ENCODE results near the gene TRAPPC4. TPM values are rescaled to one million over a fixed set of nuclear protein-coding genes. Genes with fewer than 3 reads are reported as not detected.
"Not testable (repeated sequence)": the region's sequence is repeated elsewhere in the genome, so short reads cannot be mapped to it uniquely, and the experiment has no call there.

Gene TRAPPC4
- total and polyA plus RNA-seq, 4 donors: 33.8 to 54.3 (median 51.6) TPM

DNA sequence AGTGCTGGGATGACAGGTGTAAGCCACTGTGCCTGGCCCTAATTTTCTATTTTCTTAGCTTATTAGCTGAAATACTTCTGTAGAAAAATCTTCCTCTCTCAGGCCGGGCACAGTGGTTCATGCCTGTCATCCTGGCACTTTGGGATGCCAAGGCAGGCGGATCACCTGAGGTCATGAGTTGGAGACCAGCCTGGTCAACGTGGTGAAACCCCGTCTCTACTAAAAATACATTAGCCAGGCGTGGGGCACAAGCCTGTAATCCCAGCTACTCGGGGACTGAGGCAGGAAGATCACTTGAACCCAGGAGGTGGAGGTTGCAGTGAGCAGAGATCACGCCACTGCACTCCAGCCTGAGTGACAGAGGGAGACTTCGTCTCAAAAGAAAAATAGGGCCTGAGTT, 34.2 kb upstream of the TRAPPC4 start:
- H3K4me3 ChIP-seq (ENCODE audit: low read length in 2 of 2); H3K27ac ChIP-seq (ENCODE audit: low read depth in 1 of 2, low read length in 2 of 2); intact Hi-C loops (cut with DNase I); H3K9me3 ChIP-seq (ENCODE audit: control insufficient read depth, low read length); H3K4me1 ChIP-seq (ENCODE audit: control insufficient read depth in 1 of 2, insufficient read depth in 2 of 2, low read length in 2 of 2); H3K36me3 ChIP-seq (ENCODE audit: control insufficient read depth in 1 of 2, insufficient read depth in 2 of 2, low read length in 1 of 2); H3K27me3 ChIP-seq (ENCODE audit: control insufficient read depth in 1 of 2, insufficient read depth in 2 of 2, low read length in 1 of 2); DNase-seq; ATAC-seq (ENCODE audit: low FRiP score): not testable (repeated sequence)
- 38 to 54% methylated on average over 8 of the region's 8 CpGs for WGBS, 2 donors

DNA sequence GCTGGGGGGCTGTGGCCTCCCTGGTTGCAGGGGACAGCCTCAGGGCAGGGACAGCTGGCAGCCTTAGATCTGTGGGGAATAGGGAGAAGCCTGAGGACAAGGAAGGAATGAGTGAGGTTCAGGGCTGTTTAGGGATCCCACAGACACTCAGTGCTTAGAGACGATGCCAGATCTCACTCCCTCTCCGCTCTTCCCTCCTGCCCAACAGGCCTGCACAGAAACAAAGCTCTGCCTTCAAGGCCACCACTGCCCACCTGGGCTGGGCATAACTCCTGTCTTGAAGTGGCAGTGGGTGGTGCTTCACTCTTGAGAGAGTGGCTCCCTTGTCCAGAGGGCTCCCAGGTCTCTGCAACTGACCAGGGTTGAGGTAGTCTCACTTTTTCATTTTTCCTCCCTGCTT, 33.7 kb upstream of the TRAPPC4 start:
- H3K36me3 ChIP-seq (ENCODE audit: control insufficient read depth in 1 of 2, insufficient read depth in 2 of 2, low read length in 1 of 2): no peaks in the 10 kb centered on the region
- H3K27me3 ChIP-seq (ENCODE audit: control insufficient read depth in 1 of 2, insufficient read depth in 2 of 2, low read length in 1 of 2): no peaks in the 10 kb centered on the region
- DNase-seq: no peak
- intact Hi-C loops (cut with DNase I): no loop called here
- no peak overlapping the region for H3K27ac ChIP-seq (ENCODE audit: low read depth in 1 of 2, low read length in 2 of 2)
- no peaks in the 10 kb centered on the region for H3K9me3 ChIP-seq (ENCODE audit: control insufficient read depth, low read length)
- ATAC-seq (ENCODE audit: low FRiP score): no peak
- H3K4me1 ChIP-seq (ENCODE audit: control insufficient read depth in 1 of 2, insufficient read depth in 2 of 2, low read length in 2 of 2): no peaks in the 10 kb centered on the region
- WGBS, 2 donors: 76 to 83% methylated on average over 2 of the region's 2 CpGs
- no peak overlapping the region for H3K4me3 ChIP-seq (ENCODE audit: low read length in 2 of 2)

DNA sequence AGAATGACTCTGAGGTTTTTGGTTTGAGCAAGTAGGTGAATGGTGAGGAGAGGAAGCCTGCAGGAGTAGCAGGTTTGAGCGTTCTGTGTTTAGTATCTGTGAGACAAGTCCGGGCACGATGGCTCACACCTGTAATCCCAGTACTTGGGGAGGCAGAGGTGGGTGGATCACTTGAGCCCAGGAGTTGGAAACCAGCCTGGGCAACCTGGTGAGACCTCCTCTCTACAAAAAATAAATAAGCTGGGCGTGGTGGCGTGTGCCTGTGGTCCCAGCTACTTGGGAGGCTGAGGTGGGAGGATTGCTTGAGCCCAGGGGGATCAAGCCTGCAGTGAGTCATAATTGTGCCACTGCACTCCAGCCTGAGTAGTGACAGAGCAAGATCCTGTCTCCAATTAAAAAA, 30.3 kb upstream of the TRAPPC4 start:
- no peaks in the 10 kb centered on the region for H3K4me1 ChIP-seq (ENCODE audit: control insufficient read depth in 1 of 2, insufficient read depth in 2 of 2, low read length in 2 of 2)
- WGBS, 2 donors: 92 to 93% methylated on average over 5 of the region's 5 CpGs
- H3K4me3 ChIP-seq (ENCODE audit: low read length in 2 of 2): no peak overlapping the region
- intact Hi-C loops (cut with DNase I): no loop called here
- H3K27ac ChIP-seq (ENCODE audit: low read depth in 1 of 2, low read length in 2 of 2): no peak overlapping the region
- H3K27me3 ChIP-seq (ENCODE audit: control insufficient read depth in 1 of 2, insufficient read depth in 2 of 2, low read length in 1 of 2): no peaks in the 10 kb centered on the region
- no peak for DNase-seq
- H3K9me3 ChIP-seq (ENCODE audit: control insufficient read depth, low read length): no peaks in the 10 kb centered on the region
- ATAC-seq (ENCODE audit: low FRiP score): no peak
- no peaks in the 10 kb centered on the region for H3K36me3 ChIP-seq (ENCODE audit: control insufficient read depth in 1 of 2, insufficient read depth in 2 of 2, low read length in 1 of 2)

DNA sequence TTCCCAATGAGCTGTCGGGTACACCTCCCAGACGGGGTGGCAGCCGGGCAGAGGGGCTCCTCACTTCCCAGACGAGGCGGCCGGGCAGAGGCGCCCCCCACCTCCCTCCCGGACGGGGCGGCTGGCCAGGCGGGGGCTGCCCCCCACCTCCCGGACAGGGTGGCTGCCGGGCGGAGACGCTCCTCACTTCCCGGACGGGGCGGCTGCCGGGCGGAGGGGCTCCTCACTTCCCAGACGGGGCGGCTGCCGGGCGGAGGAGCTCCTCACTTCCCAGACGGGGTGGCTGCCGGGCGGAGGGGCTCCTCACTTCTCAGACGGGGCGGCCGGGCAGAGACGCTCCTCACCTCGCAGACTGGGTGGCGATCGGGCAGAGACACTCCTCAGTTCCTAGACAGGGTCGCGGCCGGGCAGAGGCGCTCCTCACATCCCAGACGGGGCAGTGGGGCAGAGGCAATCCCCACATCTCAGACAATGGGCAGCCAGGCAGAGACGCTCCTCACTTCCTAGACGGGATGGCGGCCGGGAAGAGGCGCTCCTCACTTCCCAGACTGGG, 27.0 kb upstream of the TRAPPC4 start:
- H3K4me1 ChIP-seq (ENCODE audit: control insufficient read depth in 1 of 2, insufficient read depth in 2 of 2, low read length in 2 of 2); intact Hi-C loops (cut with DNase I); H3K36me3 ChIP-seq (ENCODE audit: control insufficient read depth in 1 of 2, insufficient read depth in 2 of 2, low read length in 1 of 2); H3K27ac ChIP-seq (ENCODE audit: low read depth in 1 of 2, low read length in 2 of 2); DNase-seq; ATAC-seq (ENCODE audit: low FRiP score); H3K9me3 ChIP-seq (ENCODE audit: control insufficient read depth, low read length); H3K4me3 ChIP-seq (ENCODE audit: low read length in 2 of 2); H3K27me3 ChIP-seq (ENCODE audit: control insufficient read depth in 1 of 2, insufficient read depth in 2 of 2, low read length in 1 of 2): not testable (repeated sequence)
- 93% methylated on average over 25 to 44 of the region's 44 CpGs for WGBS, 2 donors

DNA sequence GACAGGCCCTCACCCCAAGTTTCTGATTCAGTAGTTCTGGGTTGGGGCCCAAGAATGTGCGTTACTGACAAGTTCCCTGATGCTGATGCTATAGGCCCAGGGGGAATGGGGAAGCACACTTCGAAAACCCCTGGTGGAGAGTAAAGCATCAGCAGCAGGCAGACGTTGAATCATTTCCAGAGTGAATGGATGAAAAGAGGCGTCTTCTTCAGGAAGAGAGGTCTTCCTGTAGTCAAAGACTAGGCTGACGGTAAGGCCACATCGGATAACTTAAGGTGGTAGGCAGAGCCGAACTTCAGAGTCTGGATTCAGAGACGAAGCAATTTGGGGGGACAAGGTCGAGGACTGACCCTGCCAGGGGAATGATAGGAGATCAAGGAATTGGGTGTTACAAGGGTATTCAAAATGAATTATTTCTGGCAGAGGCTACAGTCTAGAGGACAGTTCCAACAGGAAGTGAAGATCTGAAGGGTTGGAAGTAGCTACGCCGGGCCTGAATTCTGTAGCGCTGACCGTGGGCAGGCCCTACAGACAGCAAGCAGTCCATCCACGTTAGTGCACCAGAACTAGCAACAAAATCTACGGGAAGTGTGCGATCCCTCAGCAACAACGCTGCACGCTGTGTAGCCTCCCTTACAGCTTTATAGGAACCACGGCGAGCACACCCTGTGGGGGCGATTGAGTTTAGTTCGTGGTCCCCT, 21.5 kb upstream of the TRAPPC4 start:
- Histone ChIP-seq H3K4me1 (ENCODE audit: control insufficient read depth in 1 of 2, insufficient read depth in 2 of 2, low read length in 2 of 2) (no peaks in the 10 kb centered on the region), H3K27ac (ENCODE audit: low read depth in 1 of 2, low read length in 2 of 2) (peak overlapping the region in 1 of 2 donors; percentile 43), H3K4me3 (ENCODE audit: low read length in 2 of 2) (peak overlapping the region; percentile 53 to 68), H3K9me3 (ENCODE audit: control insufficient read depth, low read length) (no peaks in the 10 kb centered on the region), H3K36me3 (ENCODE audit: control insufficient read depth in 1 of 2, insufficient read depth in 2 of 2, low read length in 1 of 2) (peaks cover 0 to 1% of the 10 kb centered on the region in 2 donors), H3K27me3 (ENCODE audit: control insufficient read depth in 1 of 2, insufficient read depth in 2 of 2, low read length in 1 of 2) (no peaks in the 10 kb centered on the region)
- WGBS, 2 donors: 17 to 19% methylated on average over 22 of the region's 22 CpGs
- intact Hi-C loops (cut with DNase I): no loop called here
- DNase-seq (no peak), ATAC-seq (ENCODE audit: low FRiP score) (peak; percentile 12)

DNA sequence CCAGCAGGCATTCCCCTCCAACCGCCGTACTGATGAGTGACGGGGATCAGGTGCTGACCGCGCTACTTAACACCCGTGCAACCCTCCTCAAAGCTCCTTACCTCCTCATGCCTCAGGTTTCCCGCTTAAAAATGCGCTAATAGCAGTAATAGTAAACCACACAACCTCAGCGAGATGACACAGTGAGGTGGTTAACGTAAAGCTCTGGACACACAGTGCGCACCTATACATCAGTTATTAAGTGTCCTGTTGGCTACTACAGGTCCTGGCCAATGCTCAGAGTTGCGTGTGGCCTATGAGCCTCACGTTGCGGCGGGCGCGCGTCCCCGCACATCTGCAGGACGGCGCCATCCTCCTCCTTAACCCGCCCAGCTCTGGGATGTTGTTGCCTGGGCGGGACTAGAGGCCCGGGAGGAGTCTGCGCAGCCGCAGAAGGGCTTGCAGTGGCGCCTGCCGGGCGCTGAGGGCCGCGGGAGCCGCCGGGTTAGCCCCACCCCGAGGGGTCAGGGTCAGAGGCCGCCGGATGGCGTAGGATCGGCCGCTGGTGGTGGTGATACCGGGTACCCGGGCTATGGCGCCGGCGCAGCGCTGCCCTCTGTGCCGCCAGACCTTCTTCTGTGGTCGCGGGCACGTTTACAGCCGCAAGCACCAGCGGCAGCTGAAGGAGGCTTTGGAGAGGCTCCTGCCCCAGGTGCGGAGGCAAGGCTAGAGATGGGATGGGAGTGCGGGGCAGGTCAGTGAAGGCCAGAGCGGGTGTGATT, 20.8 kb upstream of the TRAPPC4 start, which contains the start of gene CENATAC:
TSS of gene CENATAC (plus strand) at position 512 of the 761 bp plus-strand sequence. CDS start at position 572, 60 bp downstream.
- peak; percentile 97 to 99 for DNase-seq
- peak within 1 kb of the TSS; percentile 59 to 68 for H3K4me3 ChIP-seq (ENCODE audit: low read length in 2 of 2)
- WGBS, 2 donors: 0% methylated on average over 44 to 54 of the region's 54 CpGs
- no peaks in the 10 kb centered on the region for H3K27me3 ChIP-seq (ENCODE audit: control insufficient read depth in 1 of 2, insufficient read depth in 2 of 2, low read length in 1 of 2)
- H3K9me3 ChIP-seq (ENCODE audit: control insufficient read depth, low read length): no peaks in the 10 kb centered on the region
- H3K4me1 ChIP-seq (ENCODE audit: control insufficient read depth in 1 of 2, insufficient read depth in 2 of 2, low read length in 2 of 2): no peaks in the 10 kb centered on the region
- H3K36me3 ChIP-seq (ENCODE audit: control insufficient read depth in 1 of 2, insufficient read depth in 2 of 2, low read length in 1 of 2): peaks cover 0 to 1% of the 10 kb centered on the region in 2 donors
- H3K27ac ChIP-seq (ENCODE audit: low read depth in 1 of 2, low read length in 2 of 2): peak within 1 kb of the TSS; percentile 30 to 89
- ATAC-seq (ENCODE audit: low FRiP score): peak; percentile 99
- intact Hi-C loops (cut with DNase I): loop anchor here in 1 of 2 donors (2.0 kb wide), 1 partner anchor 21 kb away; the partner anchor contains the start of genes RPS25 and TRAPPC4

DNA sequence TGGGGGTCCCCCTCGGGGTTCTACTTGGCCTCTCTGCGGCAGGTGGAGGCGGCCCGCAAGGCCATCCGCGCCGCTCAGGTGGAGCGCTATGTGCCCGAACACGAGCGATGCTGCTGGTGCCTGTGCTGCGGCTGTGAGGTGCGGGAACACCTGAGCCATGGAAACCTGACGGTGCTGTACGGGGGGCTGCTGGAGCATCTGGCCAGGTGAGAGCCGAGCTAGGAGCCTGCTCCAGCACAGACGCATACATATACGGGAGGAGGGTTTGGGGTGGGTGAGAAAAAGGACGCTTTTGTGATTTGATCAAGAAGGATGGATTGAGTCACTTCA, 20.2 kb upstream of the TRAPPC4 start:
- Histone ChIP-seq H3K9me3 (ENCODE audit: control insufficient read depth, low read length) (no peaks in the 10 kb centered on the region), H3K36me3 (ENCODE audit: control insufficient read depth in 1 of 2, insufficient read depth in 2 of 2, low read length in 1 of 2) (peaks cover 0 to 1% of the 10 kb centered on the region in 2 donors), H3K4me3 (ENCODE audit: low read length in 2 of 2) (peak overlapping the region; percentile 59 to 68), H3K27me3 (ENCODE audit: control insufficient read depth in 1 of 2, insufficient read depth in 2 of 2, low read length in 1 of 2) (no peaks in the 10 kb centered on the region), H3K27ac (ENCODE audit: low read depth in 1 of 2, low read length in 2 of 2) (peak overlapping the region; percentile 30 to 89), H3K4me1 (ENCODE audit: control insufficient read depth in 1 of 2, insufficient read depth in 2 of 2, low read length in 2 of 2) (no peaks in the 10 kb centered on the region)
- intact Hi-C loops (cut with DNase I): loop anchor here in 1 of 2 donors (2.0 kb wide), 1 partner anchor 20 kb away; the partner anchor contains the start of genes RPS25 and TRAPPC4
- 1% methylated on average over 19 of the region's 19 CpGs for WGBS, 2 donors
- DNase-seq: no peak
- ATAC-seq (ENCODE audit: low FRiP score): peak; percentile 42

DNA sequence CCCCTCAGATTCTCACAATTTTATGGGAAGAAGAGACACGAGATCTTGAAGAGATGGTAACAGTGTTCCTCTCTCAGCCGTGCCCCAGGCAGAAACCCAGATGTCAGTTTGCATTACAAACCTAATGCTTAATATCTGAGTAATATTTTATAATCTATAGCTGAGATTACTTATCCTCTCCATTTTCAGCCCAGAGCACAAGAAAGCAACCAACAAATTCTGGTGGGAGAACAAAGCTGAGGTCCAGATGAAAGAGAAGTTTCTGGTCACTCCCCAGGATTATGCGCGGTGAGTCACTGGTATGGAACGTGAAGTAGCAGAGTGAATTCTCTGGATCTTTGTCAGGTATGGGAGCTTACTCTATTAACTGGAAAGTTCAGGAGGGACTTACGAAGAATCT, 19.7 kb upstream of the TRAPPC4 start:
- no peak for DNase-seq
- no peak for ATAC-seq (ENCODE audit: low FRiP score)
- H3K27ac ChIP-seq (ENCODE audit: low read depth in 1 of 2, low read length in 2 of 2): peak overlapping the region in 1 of 2 donors; percentile 89

More for the DNA sequence above, 19.7 kb upstream of the TRAPPC4 start:
- peaks cover 0 to 1% of the 10 kb centered on the region in 2 donors for H3K36me3 ChIP-seq (ENCODE audit: control insufficient read depth in 1 of 2, insufficient read depth in 2 of 2, low read length in 1 of 2)
- WGBS, 2 donors: 36 to 38% methylated on average over 6 of the region's 6 CpGs
- H3K27me3 ChIP-seq (ENCODE audit: control insufficient read depth in 1 of 2, insufficient read depth in 2 of 2, low read length in 1 of 2): no peaks in the 10 kb centered on the region
- peak overlapping the region in 1 of 2 donors; percentile 68 for H3K4me3 ChIP-seq (ENCODE audit: low read length in 2 of 2)
- intact Hi-C loops (cut with DNase I): loop anchor here in 1 of 2 donors (2.0 kb wide), 1 partner anchor 20 kb away; the partner anchor contains the start of genes RPS25 and TRAPPC4
- no peaks in the 10 kb centered on the region for H3K4me1 ChIP-seq (ENCODE audit: control insufficient read depth in 1 of 2, insufficient read depth in 2 of 2, low read length in 2 of 2)
- H3K9me3 ChIP-seq (ENCODE audit: control insufficient read depth, low read length): no peaks in the 10 kb centered on the region

All from aorta (tissue), 5 donors.